ENCODE measurements around the gene ATP2B2. TPM values are rescaled to one million over a fixed set of nuclear protein-coding genes. Genes with fewer than 3 reads are reported as not detected.

ATP2B2 gene
- total RNA-seq, 1 experiment from 2014 or later: not detected

GRCh38 chr3:10454907-10455544, 50.4 kb downstream of the ATP2B2 start (continued):
- TF ChIP-seq TCF7L2 (IDR thresholded peaks at IDR 0.05; ENCODE audit: borderline replicate concordance, extremely low read depth, insufficient read depth, insufficient read length) (no peak), CTCF (IDR thresholded peaks at IDR 0.05 in 2 of 3, conservative IDR thresholded peaks at IDR 0.05 in 1 of 3; ENCODE audit: borderline replicate concordance in 1 of 3, insufficient read depth in 1 of 3, low read depth in 2 of 3, low read length in 2 of 3) (no peak)

- ChIA-PET POLR2A (interaction anchor here (0.6 kb wide), 1 partner anchor 146 kb away, joined by 3 read pairs; no protein-coding TSS in a partner anchor), RAD21 (ENCODE audit: low non-redundant PET in 1 of 2, low total read pairs in 2 of 2, uncharacterized antibody in 2 of 2, unreplicated experiment in 2 of 2) (no interaction called here), CTCF (no interaction called here)
- no peaks in the 10 kb centered on the region for H4K20me1 ChIP-seq (ENCODE audit: insufficient read depth)
- no peaks in the 10 kb centered on the region for H3K4me1 ChIP-seq (ENCODE audit: control insufficient read depth in 1 of 2, insufficient read depth in 2 of 2, low read length in 2 of 2)
- H3K9me3 ChIP-seq (ENCODE audit: control insufficient read depth in 1 of 2, insufficient read depth in 1 of 2, low read depth in 1 of 2, low read length in 2 of 2): no peaks in the 10 kb centered on the region
- no peaks in the 10 kb centered on the region for H3K9me2 ChIP-seq (ENCODE audit: insufficient read depth)
- H3K4me2 ChIP-seq (ENCODE audit: low read length): no peak overlapping the region
- no TSS peak for BruUV-seq (replicated peaks)
- no peak overlapping the region for H2AFZ ChIP-seq (ENCODE audit: low read depth, low read length, poor library complexity, severe bottlenecking)
- intact Hi-C loops (cut with micrococcal nuclease): no loop called here
- ATAC-seq: no peak
- no peak overlapping the region for H3K4me3 ChIP-seq (replicated peaks in 1 of 2; ENCODE audit: low read depth in 1 of 2, low read length in 2 of 2)
- no peak overlapping the region for H3K9ac ChIP-seq (ENCODE audit: low read length)
- H3K36me3 ChIP-seq (ENCODE audit: control insufficient read depth in 1 of 2, insufficient read depth in 2 of 2, low read length in 2 of 2): no peaks in the 10 kb centered on the region
- H3K79me2 ChIP-seq (ENCODE audit: insufficient read depth, low read length): no peaks in the 10 kb centered on the region
- H3K27me3 ChIP-seq (ENCODE audit: insufficient read depth, low read length): peaks cover 65% of the 10 kb centered on the region
- no peak overlapping the region for H3K27ac ChIP-seq (ENCODE audit: low read depth, low read length)
- no peak for DNase-seq (ENCODE audit: low read depth, low spot score)
- TF ChIP-seq SRF (IDR thresholded peaks at IDR 0.05; ENCODE audit: low read depth) (no peak), CTCF (IDR thresholded peaks at IDR 0.05 in 2 of 3, conservative IDR thresholded peaks at IDR 0.05 in 1 of 3; ENCODE audit: borderline replicate concordance in 1 of 3, insufficient read depth in 1 of 3, low read depth in 2 of 3, low read length in 2 of 3) (no peak), SIN3A (IDR thresholded peaks at IDR 0.05; ENCODE audit: low read depth) (no peak), EZH2phosphoT487 (IDR thresholded peaks at IDR 0.05; ENCODE audit: borderline replicate concordance) (no peak), SP1 (IDR thresholded peaks at IDR 0.05; ENCODE audit: low read depth) (no peak), JUND (IDR thresholded peaks at IDR 0.05) (no peak), EGR1 (IDR thresholded peaks at IDR 0.05; ENCODE audit: low read depth) (no peak), CBX3 (IDR thresholded peaks at IDR 0.05; ENCODE audit: low read depth) (no peak), TCF7L2 (IDR thresholded peaks at IDR 0.05; ENCODE audit: borderline replicate concordance, extremely low read depth, insufficient read depth, insufficient read length) (no peak), CEBPB (IDR thresholded peaks at IDR 0.05; ENCODE audit: low read depth) (no peak), POLR2AphosphoS5 (IDR thresholded peaks at IDR 0.05; ENCODE audit: low read depth, low read length) (no peak), ELF1 (IDR thresholded peaks at IDR 0.05; ENCODE audit: borderline replicate concordance, low read depth) (no peak), POLR2A (IDR thresholded peaks at IDR 0.05; ENCODE audit: borderline replicate concordance, extremely low read depth, insufficient read depth, insufficient read length) (no peak), FOSL1 (IDR thresholded peaks at IDR 0.05; ENCODE audit: low read depth) (no peak), YY1 (IDR thresholded peaks at IDR 0.05; ENCODE audit: extremely low read depth, insufficient replicate concordance, low read depth, low read length) (no peak), EZH2 (IDR thresholded peaks at IDR 0.05) (no peak)
- TF ChIP-seq, protein P1, sequence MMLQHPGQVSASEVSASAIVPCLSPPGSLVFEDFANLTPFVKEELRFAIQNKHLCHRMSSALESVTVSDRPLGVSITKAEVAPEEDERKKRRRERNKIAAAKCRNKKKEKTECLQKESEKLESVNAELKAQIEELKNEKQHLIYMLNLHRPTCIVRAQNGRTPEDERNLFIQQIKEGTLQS (IDR thresholded peaks at IDR 0.05): no peak
- TF ChIP-seq, protein P2, sequence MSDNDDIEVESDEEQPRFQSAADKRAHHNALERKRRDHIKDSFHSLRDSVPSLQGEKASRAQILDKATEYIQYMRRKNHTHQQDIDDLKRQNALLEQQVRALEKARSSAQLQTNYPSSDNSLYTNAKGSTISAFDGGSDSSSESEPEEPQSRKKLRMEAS (IDR thresholded peaks at IDR 0.05): no peak
Measured at GRCh38 chr3:10453431-10454163, 51.8 kb downstream of the ATP2B2 start.

Measured in HCT116 (cell line).